Smooth muscle cell (in vitro differentiated cells): Measurements from ENCODE around the gene ACE. TPM values are rescaled to one million over a fixed set of nuclear protein-coding genes. Genes with fewer than 3 reads are reported as not detected.

Experiments
- DNase-seq: peaks from one replicate; lab custom pipeline; 2025; ENCODE audit not compliant: unreplicated experiment; lab: John Stamatoyannopoulos, UW
- H2AFZ ChIP-seq: fragments of 200-600 bp; sonication (generic); 2 replicates; pipeline ENCODE4 v1.6.0; 2016; ENCODE audit warnings: antibody characterized with exemption, low read depth, mild to moderate bottlenecking
- H3F3A ChIP-seq: fragments of 200-600 bp; sonication (generic); 2 replicates; pipeline ENCODE4 v1.6.0; 2017; ENCODE audit warnings: antibody characterized with exemption, low read depth
- H3K27ac ChIP-seq: fragments of 200-600 bp; sonication (generic); 2 replicates; pipeline ENCODE4 v1.5.1; 2016; ENCODE audit warnings: low read depth, mild to moderate bottlenecking
- H3K27me3 ChIP-seq: fragments of 200-600 bp; sonication (generic); 2 replicates; pipeline ENCODE4 v1.6.1; 2016; ENCODE audit warnings: low read depth, mild to moderate bottlenecking
- H3K36me3 ChIP-seq: fragments of 200-600 bp; sonication (generic); 2 replicates; pipeline ENCODE4 v1.5.1; 2016; ENCODE audit warnings: low read depth
- H3K4me1 ChIP-seq: fragments of 200-600 bp; sonication (generic); 2 replicates; pipeline ENCODE4 v1.5.1; 2016; ENCODE audit warnings: low read depth
- H3K4me2 ChIP-seq: fragments of 200-600 bp; sonication (generic); 2 replicates; pipeline ENCODE4 v1.6.0; 2016; ENCODE audit warnings: mild to moderate bottlenecking
- H3K4me3 ChIP-seq: fragments of 200-600 bp; sonication (generic); 2 replicates; pipeline ENCODE4 v1.5.1; 2016; ENCODE audit warnings: mild to moderate bottlenecking
- H3K79me2 ChIP-seq: fragments of 200-600 bp; sonication (generic); 2 replicates; pipeline ENCODE4 v1.6.0; 2016; ENCODE audit warnings: low read depth, mild to moderate bottlenecking
- H3K9ac ChIP-seq: fragments of 200-600 bp; sonication (generic); 2 replicates; pipeline ENCODE4 v1.6.0; 2016; ENCODE audit warnings: low read depth
- H3K9me3 ChIP-seq: fragments of 200-600 bp; sonication (generic); replicated peaks from 2 replicates; pipeline ENCODE4 v1.5.1; 2016; ENCODE audit warnings: low read depth
- H4K20me1 ChIP-seq: fragments of 200-600 bp; sonication (generic); 2 replicates; pipeline ENCODE4 v1.6.0; 2016; ENCODE audit warnings: low read depth
- CTCF ChIP-seq: fragments of 200-600 bp; sonication (generic); IDR thresholded peaks from 2 replicates; pipeline ENCODE4 v1.5.1; 2017; ENCODE audit warnings: borderline replicate concordance, mild to moderate bottlenecking, antibody characterized with exemption; ENCODE audit not compliant: insufficient read depth, poor library complexity, severe bottlenecking
- WGBS: methylation state at CpG from one replicate; pipeline ENCODE4 v1.1.7; 2016; ENCODE audit warnings: low lambda C conversion rate; 5-methylcytosine and 5-hydroxymethylcytosine counted together
- polyA plus RNA-seq: library from polyadenylated mRNA; unstranded; fragments of >200 nt; fragmentation: Nextera tagmentation; extraction: Ambion mirVana; gene quantifications from 2 replicates; pipeline ENCODE4 v1.2.1, GENCODE V29; 2016
- total RNA-seq: library from RNA; depleted of rRNA; stranded (reverse); fragments of >200 nt; gene quantifications from 2 replicates; pipeline ENCODE4 v1.2.3, GENCODE V29; 2014

The ACE gene
- 0.94 and 1.5 TPM in 2 replicates for total RNA-seq
- 0.48 and 2.0 TPM in 2 replicates for polyA plus RNA-seq

GRCh38 chr17:63476854-63477479, at the start of gene ACE:
TSS of gene ACE (plus strand) at chr17:63477061. CDS start at chr17:63477095, 34 bp downstream.
- H3K4me3 ChIP-seq, result peak within 1 kb of the TSS; percentile 67
- H2AFZ ChIP-seq, result peak within 1 kb of the TSS; percentile 93
- H3K4me1 ChIP-seq, result peaks cover 7% of the 10 kb centered on the region
- no peaks in the 10 kb centered on the region for H3K79me2 ChIP-seq
- TF ChIP-seq CTCF, result no peak
- H3K27ac ChIP-seq, result no peak within 1 kb of the TSS
- peak within 1 kb of the TSS; percentile 100 for H3K4me2 ChIP-seq
- no peaks in the 10 kb centered on the region for H3K9me3 ChIP-seq
- H3K9ac ChIP-seq, result no peak within 1 kb of the TSS
- WGBS, result 3% methylated on average over 18 of the region's 78 CpGs
- H3K27me3 ChIP-seq, result no peaks in the 10 kb centered on the region
- no peaks in the 10 kb centered on the region for H3K36me3 ChIP-seq
- no peak for DNase-seq
- H4K20me1 ChIP-seq, result no peaks in the 10 kb centered on the region
- H3F3A ChIP-seq, result peaks cover 4% of the 10 kb centered on the region

DNA sequence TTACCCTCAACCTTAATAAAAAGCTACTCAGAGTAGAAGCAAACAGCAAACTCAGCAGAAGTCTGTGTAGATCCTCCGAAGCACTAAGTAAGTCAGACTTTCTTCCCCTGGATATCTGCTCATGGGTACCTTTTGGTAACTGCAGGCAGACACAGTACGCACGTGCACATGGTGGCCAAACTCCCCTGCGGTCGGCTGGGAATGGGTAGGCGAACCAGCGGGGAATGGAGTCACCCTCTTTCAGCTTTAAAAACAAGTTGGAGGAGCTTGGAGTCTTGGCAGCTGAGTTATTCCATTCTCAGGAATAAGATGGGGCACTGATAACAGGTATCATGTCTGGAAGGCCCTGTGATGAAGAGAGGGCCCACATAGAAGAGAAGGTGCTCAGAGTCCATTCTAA, 47.1 kb upstream of the ACE start:
- no peaks in the 10 kb centered on the region for H3K9me3 ChIP-seq
- DNase-seq, result no peak
- H3K27me3 ChIP-seq, result no peaks in the 10 kb centered on the region

GRCh38 chr17:63430223-63430622, 46.6 kb upstream of the ACE start:
- Histone ChIP-seq H3K27ac (no peak overlapping the region), H3K4me3 (no peak overlapping the region), H3F3A (peaks cover 18% of the 10 kb centered on the region), H3K27me3 (no peaks in the 10 kb centered on the region), H3K36me3 (no peaks in the 10 kb centered on the region), H4K20me1 (no peaks in the 10 kb centered on the region), H3K9me3 (no peaks in the 10 kb centered on the region), H3K9ac (no peak overlapping the region), H3K4me1 (peaks cover 7% of the 10 kb centered on the region), H3K4me2 (no peak overlapping the region), H3K79me2 (no peaks in the 10 kb centered on the region), H2AFZ (no peak overlapping the region)
- no peak for DNase-seq
- whole genome bisulfite sequencing, result 93% methylated on average over 11 of the region's 11 CpGs
- no peak for TF ChIP-seq CTCF

More for the DNA sequence above, 47.1 kb upstream of the ACE start:
- no peaks in the 10 kb centered on the region for H3K79me2 ChIP-seq
- 96% methylated on average over 7 of the region's 7 CpGs for WGBS
- no peak overlapping the region for H3K4me2 ChIP-seq
- TF ChIP-seq CTCF, result no peak
- no peaks in the 10 kb centered on the region for H4K20me1 ChIP-seq
- no peaks in the 10 kb centered on the region for H3K36me3 ChIP-seq
- no peak overlapping the region for H3K9ac ChIP-seq
- H3K4me3 ChIP-seq, result no peak overlapping the region
- peaks cover 7% of the 10 kb centered on the region for H3K4me1 ChIP-seq
- H3K27ac ChIP-seq, result no peak overlapping the region
- peaks cover 18% of the 10 kb centered on the region for H3F3A ChIP-seq
- no peak overlapping the region for H2AFZ ChIP-seq

DNA sequence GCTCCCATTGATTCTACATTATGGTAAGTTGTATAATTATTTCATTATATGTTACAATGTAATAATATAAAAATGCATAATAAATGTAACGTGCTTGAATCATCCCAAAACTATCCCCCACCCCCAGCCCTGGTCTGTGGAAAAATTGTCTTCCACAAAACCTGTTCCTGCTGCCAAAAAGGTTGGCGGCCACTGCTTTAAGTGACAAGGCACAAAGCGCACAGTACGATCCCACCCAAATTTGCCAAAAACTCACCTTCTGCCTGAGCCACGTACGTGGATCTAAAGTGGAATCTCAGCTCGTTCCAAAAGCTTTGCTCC, 45.3 kb upstream of the ACE start:
- H4K20me1 ChIP-seq, result no peaks in the 10 kb centered on the region
- H3K9me3 ChIP-seq, result no peaks in the 10 kb centered on the region
- no peak for DNase-seq
- H3K4me3 ChIP-seq, result no peak overlapping the region
- no peaks in the 10 kb centered on the region for H3K79me2 ChIP-seq
- H3K4me2 ChIP-seq, result peak overlapping the region; percentile 62
- WGBS, result 61% methylated on average over 7 of the region's 7 CpGs
- H3K4me1 ChIP-seq, result peaks cover 7% of the 10 kb centered on the region
- H3K27me3 ChIP-seq, result no peaks in the 10 kb centered on the region
- H3F3A ChIP-seq, result peaks cover 18% of the 10 kb centered on the region
- H3K36me3 ChIP-seq, result no peaks in the 10 kb centered on the region
- H3K27ac ChIP-seq, result peak overlapping the region; percentile 99
- TF ChIP-seq CTCF, result no peak
- H3K9ac ChIP-seq, result peak overlapping the region; percentile 78
- H2AFZ ChIP-seq, result no peak overlapping the region
